D721Med (cell line): ENCODE measurements around the gene PRR23C.

Source experiments
- DNase-seq: peaks from one replicate; pipeline ENCODE4 v3.0.0; 2011; ENCODE audit warnings: low spot score; ENCODE audit not compliant: insufficient read length
- FAIRE-seq: peaks from 2 replicates; lab custom pipeline; 2011; peaks lifted over from hg19 to GRCh38; lab: Jason Lieb, UNC
- TF ChIP-seq, protein P1 (sequence below): IDR thresholded peaks from 2 replicates; pipeline ENCODE4 v1.5.1; 2012; ENCODE audit warnings: mild to moderate bottlenecking, control low read depth; ENCODE audit not compliant: insufficient read depth; ENCODE audit errors: missing control alignments

Gene PRR23C

DNA sequence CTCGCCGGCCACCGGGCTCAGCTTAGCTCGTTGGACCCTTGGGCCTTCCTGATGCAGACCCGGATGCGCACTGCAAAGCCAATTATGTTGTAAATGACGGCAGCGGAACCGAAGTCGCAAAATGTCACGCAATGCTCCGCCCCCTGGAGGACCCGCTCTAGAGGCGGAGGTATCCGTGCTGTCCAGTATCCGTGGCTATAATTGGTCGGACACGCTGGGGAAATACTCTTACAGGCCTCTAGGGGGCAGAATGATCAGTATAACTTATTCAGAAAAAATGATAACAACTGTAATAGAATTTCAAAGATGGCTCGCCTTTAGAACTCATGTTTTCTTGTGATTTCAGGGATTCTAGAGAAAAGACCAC, 23.8 kb downstream of the PRR23C start, which contains the start of gene PRR23B:
Gene PRR23B, minus strand, starts transcription at position 59 of the 367 bp plus-strand sequence. CDS start 265 bp downstream, outside the sequence.
- FAIRE-seq (no peak), DNase-seq (no peak)
- TF ChIP-seq, protein P1, sequence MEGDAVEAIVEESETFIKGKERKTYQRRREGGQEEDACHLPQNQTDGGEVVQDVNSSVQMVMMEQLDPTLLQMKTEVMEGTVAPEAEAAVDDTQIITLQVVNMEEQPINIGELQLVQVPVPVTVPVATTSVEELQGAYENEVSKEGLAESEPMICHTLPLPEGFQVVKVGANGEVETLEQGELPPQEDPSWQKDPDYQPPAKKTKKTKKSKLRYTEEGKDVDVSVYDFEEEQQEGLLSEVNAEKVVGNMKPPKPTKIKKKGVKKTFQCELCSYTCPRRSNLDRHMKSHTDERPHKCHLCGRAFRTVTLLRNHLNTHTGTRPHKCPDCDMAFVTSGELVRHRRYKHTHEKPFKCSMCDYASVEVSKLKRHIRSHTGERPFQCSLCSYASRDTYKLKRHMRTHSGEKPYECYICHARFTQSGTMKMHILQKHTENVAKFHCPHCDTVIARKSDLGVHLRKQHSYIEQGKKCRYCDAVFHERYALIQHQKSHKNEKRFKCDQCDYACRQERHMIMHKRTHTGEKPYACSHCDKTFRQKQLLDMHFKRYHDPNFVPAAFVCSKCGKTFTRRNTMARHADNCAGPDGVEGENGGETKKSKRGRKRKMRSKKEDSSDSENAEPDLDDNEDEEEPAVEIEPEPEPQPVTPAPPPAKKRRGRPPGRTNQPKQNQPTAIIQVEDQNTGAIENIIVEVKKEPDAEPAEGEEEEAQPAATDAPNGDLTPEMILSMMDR = no peak

DNA sequence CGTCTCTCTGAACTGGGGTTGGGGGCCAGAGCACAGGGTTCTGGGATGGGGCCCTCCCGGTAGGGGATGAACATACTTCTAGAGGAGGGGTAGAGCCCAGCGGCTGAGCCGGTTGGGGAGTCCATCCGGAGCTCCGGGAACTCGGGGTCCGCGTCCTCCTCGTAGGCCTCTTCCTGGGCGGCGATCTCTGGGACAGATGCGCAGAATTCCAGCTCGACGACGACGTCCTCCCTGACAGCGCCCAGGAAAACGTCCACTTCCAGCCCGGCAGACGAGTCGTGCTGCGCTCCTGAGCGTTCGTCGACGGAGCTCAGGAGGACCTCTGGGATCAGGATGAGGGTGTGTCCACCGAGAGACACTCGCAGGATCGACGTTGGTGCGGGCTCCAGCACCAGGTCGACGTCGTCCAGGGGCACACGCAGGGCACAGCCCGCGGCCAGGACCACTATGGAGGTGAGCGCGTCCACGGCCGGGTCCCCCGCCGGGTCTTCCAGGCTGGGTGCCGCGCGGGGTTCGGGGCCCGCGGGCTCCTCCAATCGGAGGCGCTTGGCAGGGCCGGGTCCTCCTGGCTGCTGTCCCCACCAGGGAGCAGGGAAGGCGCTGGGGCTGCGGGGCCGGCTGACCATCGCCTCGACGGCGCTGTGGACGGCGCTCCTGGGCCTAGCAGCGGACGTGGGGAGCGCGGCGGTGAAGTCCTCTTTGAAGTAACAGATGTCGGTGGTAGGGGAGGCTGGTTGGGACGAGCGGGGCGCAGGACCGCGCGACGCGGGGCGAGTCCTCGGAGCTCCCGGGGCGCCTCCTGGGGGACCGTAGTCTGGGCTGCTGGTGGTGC, 24.4 kb downstream of the PRR23C start:
- TF ChIP-seq, protein P1 = no peak
- DNase-seq (no peak), FAIRE-seq (no peak)

DNA sequence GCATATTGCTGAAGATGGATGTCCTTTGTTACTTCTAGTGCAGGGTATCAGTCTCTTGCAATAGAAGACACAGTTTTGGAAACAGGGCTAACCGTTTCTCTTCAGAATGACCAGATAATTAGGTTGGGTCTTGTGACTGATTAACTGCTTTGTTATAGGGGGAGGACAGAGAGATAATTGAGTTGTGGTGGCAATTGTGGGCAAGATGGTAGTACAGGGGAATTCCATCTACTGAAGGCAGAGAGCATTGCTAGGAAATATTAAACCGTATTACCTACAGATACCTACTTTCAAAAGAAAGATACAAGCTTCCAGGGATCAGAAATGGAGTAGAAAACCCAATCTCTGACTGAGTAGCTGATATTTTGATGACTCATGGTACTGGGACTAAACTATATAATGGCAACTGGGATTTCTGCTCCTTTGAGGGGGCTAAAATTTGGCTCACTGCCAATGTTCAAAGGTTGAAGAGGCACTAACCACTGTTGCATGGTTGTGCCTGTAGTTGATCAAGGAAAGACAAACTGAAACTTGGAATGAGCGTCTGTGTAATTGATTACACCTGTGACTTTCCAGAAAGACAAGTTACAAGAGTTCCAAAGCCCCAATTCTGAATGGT, 28.2 kb downstream of the PRR23C start:
- no peak for FAIRE-seq
- TF ChIP-seq, protein P1 = no peak

GRCh38 chr3:139006051-139006716, 38.5 kb downstream of the PRR23C start, which contains the start of gene PRR23A:
TSS of gene PRR23A (minus strand) at chr3:139006268. CDS start at chr3:139006268, 0 bp downstream.
- FAIRE-seq (no peak), DNase-seq (no peak)
- TF ChIP-seq, protein P1 = no peak

More for the DNA sequence above, 28.2 kb downstream of the PRR23C start:
- no peak for DNase-seq

- FAIRE-seq (no peak), DNase-seq (no peak)
- TF ChIP-seq, protein P1 = no peak
Measured at GRCh38 chr3:139005356-139005993, 39.2 kb downstream of the PRR23C start.

- FAIRE-seq (no peak), DNase-seq (no peak)
- TF ChIP-seq, protein P1 = no peak
Measured at GRCh38 chr3:138995706-138996105, 49.0 kb downstream of the PRR23C start.
